NT2/D1 (cell line): Measurements from ENCODE around the gene VRK3.

Experiments used
- SUZ12 ChIP-seq: IDR thresholded peaks from 2 replicates; pipeline ENCODE4 v1.6.1; 2011; ENCODE audit not compliant: insufficient read length, insufficient read depth; ENCODE audit errors: extremely low read depth
- ZNF274 ChIP-seq: IDR thresholded peaks from 2 replicates; pipeline ENCODE4 v1.6.1; 2011; ENCODE audit warnings: mild to moderate bottlenecking, low read depth, low read length

GRCh38 chr19:49987159-49987698, 37.9 kb downstream of the VRK3 start:
- TF ChIP-seq SUZ12, result no peak
- no peak for TF ChIP-seq ZNF274
